Caco-2 (cell line): ENCODE results near the gene CTIF. TPM values are rescaled to one million over a fixed set of nuclear protein-coding genes. Genes with fewer than 3 reads are reported as not detected.
A peak's percentile ranks its signal among the peaks of the same experiment; 100 is the strongest.
"Not testable (repeated sequence)": the region's sequence is repeated elsewhere in the genome, so short reads cannot be mapped to it uniquely, and the experiment has no call there.

Source experiments
- BruUV-seq: library from RNA; stranded (reverse); fragments of 400-500 nt; replicated peaks from 2 replicates; lab custom pipeline; 2021; lab: Mats Ljungman, UMichigan
- CTCF ChIA-PET: fragments of 300-600 bp; sonication (Branson Sonifier 250); formaldehyde crosslinking; loops from one replicate; lab custom pipeline; 2022; ENCODE audit warnings: antibody characterized with exemption; lab: Charles Lee
- POLR2A ChIA-PET: fragments of 300-600 bp; sonication (Branson Sonifier 250); formaldehyde crosslinking; loops from one replicate; lab custom pipeline; 2022; ENCODE audit warnings: antibody characterized with exemption; lab: Charles Lee
- DNase-seq, 2 experiments: peaks; one replicate each; pipeline versions ENCODE4 v3.0.0 to v3.0.0-alpha.2; 2020 to 2022
- H3K27me3 ChIP-seq: replicated peaks from 2 replicates; pipeline ENCODE4 v1.6.0; 2011; ENCODE audit warnings: low read length; ENCODE audit not compliant: control insufficient read depth, insufficient read depth
- H3K36me3 ChIP-seq: 2 replicates; pipeline ENCODE4 v1.5.1; 2011; ENCODE audit warnings: low read length; ENCODE audit not compliant: control insufficient read depth, insufficient read depth
- H3K4me1 ChIP-seq: fragments of 250-450 bp; sonication (Bioruptor Pico); 2 replicates; pipeline ENCODE4 v1.5.1; 2020; ENCODE audit warnings: mild to moderate bottlenecking
- H3K4me3 ChIP-seq: 2 replicates; pipeline ENCODE4 v1.5.1; 2011; ENCODE audit warnings: low read depth, mild to moderate bottlenecking, control low read depth, low read length
- H3K9me3 ChIP-seq: fragments of 250-450 bp; sonication (Bioruptor Pico); 2 replicates; pipeline ENCODE4 v1.5.1; 2020; ENCODE audit warnings: mild to moderate bottlenecking, moderate library complexity
- H3K27ac Mint-ChIP-seq: one replicate; pipeline ENCODE4 v1.8.0; 2022; ENCODE audit warnings: mixed read lengths; ENCODE audit not compliant: unreplicated experiment
- H3K27me3 Mint-ChIP-seq: one replicate; pipeline ENCODE4 v1.8.0; 2022; ENCODE audit warnings: mixed read lengths; ENCODE audit not compliant: insufficient read depth, unreplicated experiment
- H3K36me3 Mint-ChIP-seq: one replicate; pipeline ENCODE4 v1.8.0; 2022; ENCODE audit warnings: mild to moderate bottlenecking, mixed read lengths; ENCODE audit not compliant: insufficient read depth, unreplicated experiment
- H3K4me1 Mint-ChIP-seq: one replicate; pipeline ENCODE4 v1.8.0; 2022; ENCODE audit warnings: low read depth, mixed read lengths; ENCODE audit not compliant: unreplicated experiment
- H3K4me3 Mint-ChIP-seq: one replicate; pipeline ENCODE4 v1.8.0; 2022; ENCODE audit warnings: mild to moderate bottlenecking, moderate library complexity, mixed read lengths; ENCODE audit not compliant: unreplicated experiment
- H3K9me3 Mint-ChIP-seq: one replicate; pipeline ENCODE4 v1.8.0; 2022; ENCODE audit warnings: mixed read lengths; ENCODE audit not compliant: unreplicated experiment
- CTCF ChIP-seq, 2 experiments: fragments of 200-600 bp in 1 of 2; IDR thresholded peaks; 1 replicate in 1 of 2; 2 replicates in 1 of 2; pipeline versions ENCODE4 v1.5.1 to v1.8.0; 2011 to 2022; ENCODE audit warnings: antibody characterized with exemption in 1 of 2, control low read depth in 1 of 2, inconsistent platforms in 1 of 2, low read depth in 1 of 2, low read length in 1 of 2, mild to moderate bottlenecking in 1 of 2, moderate library complexity in 1 of 2; ENCODE audit not compliant: insufficient read depth in 1 of 2, severe bottlenecking in 1 of 2, unreplicated experiment in 1 of 2
- intact Hi-C: fragments of 100-400 bp; cut with micrococcal nuclease; formaldehyde crosslinking; loops from one replicate; pipeline ENCODE4 v1.10.0; 2022; ENCODE audit not compliant: unreplicated experiment
- total RNA-seq: library from RNA; stranded (reverse); gene quantifications from 2 replicates; pipeline ENCODE4 v1.2.3, GENCODE V29; 2022

CTIF gene
- total RNA-seq, 1 experiment from 2014 or later, result 19.9 TPM

GRCh38 chr18:48867978-48868377 lies 329.1 kb downstream of the CTIF start:
- H3K27me3 Mint-ChIP-seq, result no peaks in the 10 kb centered on the region
- ChIA-PET POLR2A (no interaction called here), CTCF (no interaction called here)
- Histone ChIP-seq H3K27me3 (no peaks in the 10 kb centered on the region), H3K36me3 (no peaks in the 10 kb centered on the region), H3K4me3 (no peak overlapping the region), H3K9me3 (no peaks in the 10 kb centered on the region), H3K4me1 (0 out of 2 replicates have a peak, but pooled peaks cover 5% of the 10 kb centered on the region)
- peaks cover 8% of the 10 kb centered on the region for H3K4me1 Mint-ChIP-seq
- no peak for DNase-seq
- no peak overlapping the region for H3K27ac Mint-ChIP-seq
- peaks cover 6% of the 10 kb centered on the region for H3K36me3 Mint-ChIP-seq
- BruUV-seq, result no TSS peak
- H3K4me3 Mint-ChIP-seq, result no peak overlapping the region
- no peaks in the 10 kb centered on the region for H3K9me3 Mint-ChIP-seq
- no peak for TF ChIP-seq CTCF (IDR thresholded peaks at IDR 0.05; ENCODE audit: insufficient read depth in 1 of 2, low read depth in 1 of 2, low read length in 1 of 2, severe bottlenecking in 1 of 2, unreplicated experiment in 1 of 2)
- intact Hi-C loops, result loop anchor here (1.0 kb wide), 1 partner anchor 87 kb away; no protein-coding TSS in a partner anchor

- CTCF ChIA-PET, result no interaction called here
- Mint-ChIP-seq H3K27ac (peak overlapping the region; percentile 70), H3K9me3 (no peaks in the 10 kb centered on the region), H3K36me3 (peaks cover 6% of the 10 kb centered on the region), H3K4me3 (no peak overlapping the region), H3K4me1 (peaks cover 8% of the 10 kb centered on the region), H3K27me3 (no peaks in the 10 kb centered on the region)
- Histone ChIP-seq H3K9me3 (no peaks in the 10 kb centered on the region), H3K4me1 (0 out of 2 replicates have a peak, but pooled peaks cover 5% of the 10 kb centered on the region), H3K4me3 (no peak overlapping the region), H3K36me3 (no peaks in the 10 kb centered on the region), H3K27me3 (no peaks in the 10 kb centered on the region)
- POLR2A ChIA-PET, result no interaction called here
- BruUV-seq, result no TSS peak
- TF ChIP-seq CTCF (IDR thresholded peaks at IDR 0.05; ENCODE audit: insufficient read depth in 1 of 2, low read depth in 1 of 2, low read length in 1 of 2, severe bottlenecking in 1 of 2, unreplicated experiment in 1 of 2), result no peak
- peak; percentile 42 to 48 for DNase-seq
- intact Hi-C loops, result loop anchor here (1.0 kb wide), 1 partner anchor 87 kb away; no protein-coding TSS in a partner anchor
Measured at GRCh38 chr18:48868468-48869466, 329.9 kb downstream of the CTIF start.

- intact Hi-C loops, result no loop called here
- no peaks in the 10 kb centered on the region for H3K36me3 ChIP-seq
- H3K4me1 Mint-ChIP-seq, result peaks cover 8% of the 10 kb centered on the region
- no peak overlapping the region for H3K4me3 Mint-ChIP-seq
- no peak for DNase-seq
- peaks cover 6% of the 10 kb centered on the region for H3K36me3 Mint-ChIP-seq
- no TSS peak for BruUV-seq
- no peaks in the 10 kb centered on the region for H3K27me3 ChIP-seq
- 0 out of 2 replicates have a peak, but pooled peaks cover 5% of the 10 kb centered on the region for H3K4me1 ChIP-seq
- POLR2A ChIA-PET, result no interaction called here
- H3K27ac Mint-ChIP-seq, result no peak overlapping the region
- H3K27me3 Mint-ChIP-seq, result no peaks in the 10 kb centered on the region
- H3K4me3 ChIP-seq, result no peak overlapping the region
- no peaks in the 10 kb centered on the region for H3K9me3 Mint-ChIP-seq
- no peaks in the 10 kb centered on the region for H3K9me3 ChIP-seq
- no peak for TF ChIP-seq CTCF (IDR thresholded peaks at IDR 0.05; ENCODE audit: insufficient read depth in 1 of 2, low read depth in 1 of 2, low read length in 1 of 2, severe bottlenecking in 1 of 2, unreplicated experiment in 1 of 2)
- CTCF ChIA-PET, result no interaction called here
Measured at GRCh38 chr18:48869591-48869990, 330.8 kb downstream of the CTIF start.

- DNase-seq, H3K4me3 ChIP-seq, H3K27me3 Mint-ChIP-seq, H3K36me3 ChIP-seq, intact Hi-C loops, H3K36me3 Mint-ChIP-seq, H3K4me1 Mint-ChIP-seq, H3K4me1 ChIP-seq, H3K9me3 ChIP-seq, CTCF ChIA-PET, H3K9me3 Mint-ChIP-seq, POLR2A ChIA-PET, H3K4me3 Mint-ChIP-seq, H3K27ac Mint-ChIP-seq, BruUV-seq, H3K27me3 ChIP-seq: not testable (repeated sequence)
Measured at GRCh38 chr18:48870926-48871325, 332.1 kb downstream of the CTIF start.
